NOMO-1 treated with DMSO at 0.1 percent for 48 hours (cell line): ENCODE measurements around the gene KMO.

Experiments used
- DNase-seq: peaks from one replicate; lab custom pipeline; 2025; ENCODE audit not compliant: unreplicated experiment; lab: John Stamatoyannopoulos, UW

KMO gene

GRCh38 chr1:241645199-241645598 lies 113.0 kb downstream of the KMO start:
- no peak for DNase-seq
